H1 (cell line): ENCODE results near the gene HSDL2. TPM values are rescaled to one million over a fixed set of nuclear protein-coding genes. Genes with fewer than 3 reads are reported as not detected.

ENCODE experiments used
- ASH2L ChIP-seq: fragments of 200-600, 300-600 bp; sonication (generic); IDR thresholded peaks from one replicate; pipeline ENCODE4 v1.7.1; 2017; ENCODE audit warnings: low read length
- BACH1 ChIP-seq: IDR thresholded peaks from 2 replicates; pipeline ENCODE4 v1.6.1; 2012; ENCODE audit warnings: low read length, improper control_type of control experiment
- BCL11A ChIP-seq, 2 experiments: IDR thresholded peaks; one replicate each; pipeline ENCODE4 v1.6.1; 2011; ENCODE audit warnings: low read depth in 2 of 2, low read length in 2 of 2, mild to moderate bottlenecking in 2 of 2
- CHD1 ChIP-seq: IDR thresholded peaks from 2 replicates; pipeline ENCODE4 v1.6.1; 2012; ENCODE audit warnings: low read depth, low read length, improper control_type of control experiment
- EP300 ChIP-seq, 2 experiments: IDR thresholded peaks; 1 replicate in 1 of 2; 2 replicates in 1 of 2; pipeline ENCODE4 v1.6.1; 2011 to 2012; ENCODE audit warnings: low read depth in 2 of 2, low read length in 2 of 2, mild to moderate bottlenecking in 2 of 2, borderline replicate concordance in 1 of 2, inconsistent platforms in 1 of 2, moderate library complexity in 1 of 2
- KDM1A ChIP-seq: fragments of 200-600, 300-600 bp; sonication (generic); IDR thresholded peaks from 2 replicates; pipeline ENCODE4 v1.7.1; 2016; ENCODE audit warnings: mild to moderate bottlenecking, low read length, borderline replicate concordance
- KDM4A ChIP-seq: IDR thresholded peaks from one replicate; pipeline ENCODE4 v1.7.1; 2012; ENCODE audit warnings: low read depth, mild to moderate bottlenecking, moderate library complexity, low read length, inconsistent platforms; ENCODE audit not compliant: severe bottlenecking
- MAFK ChIP-seq: IDR thresholded peaks from 2 replicates; pipeline ENCODE4 v1.6.1; 2012; ENCODE audit warnings: low read depth, mild to moderate bottlenecking, improper control_type of control experiment, low read length
- NANOG ChIP-seq: IDR thresholded peaks from 2 replicates; pipeline ENCODE4 v1.6.1; 2011; ENCODE audit warnings: low read length, low read depth, mild to moderate bottlenecking, inconsistent platforms; ENCODE audit not compliant: insufficient read depth, poor library complexity, severe bottlenecking
- PHF8 ChIP-seq: fragments of 200-600 bp; sonication (generic); conservative IDR thresholded peaks from 2 replicates; pipeline ENCODE4 v1.7.1; 2012; ENCODE audit warnings: low read depth, mild to moderate bottlenecking, inconsistent platforms, low read length, moderate library complexity
- RBBP5 ChIP-seq: IDR thresholded peaks from 2 replicates; pipeline ENCODE4 v1.7.1; 2012; ENCODE audit warnings: low read depth, mild to moderate bottlenecking, inconsistent platforms, low read length, moderate library complexity, borderline replicate concordance
- SP4 ChIP-seq: IDR thresholded peaks from 2 replicates; pipeline ENCODE4 v1.6.1; 2012; ENCODE audit warnings: low read length, inconsistent platforms
- TAF1 ChIP-seq: IDR thresholded peaks from 2 replicates; pipeline ENCODE4 v1.6.1; 2011; ENCODE audit warnings: mild to moderate bottlenecking, low read depth, low read length
- TBP ChIP-seq: IDR thresholded peaks from 2 replicates; pipeline ENCODE4 v1.6.1; 2011; ENCODE audit warnings: low read depth, low read length, improper control_type of control experiment
- TCF12 ChIP-seq: IDR thresholded peaks from 2 replicates; pipeline ENCODE4 v1.6.1; 2011; ENCODE audit warnings: low read depth, mild to moderate bottlenecking, low read length
- polyA plus RNA-seq, 7 experiments: library from polyadenylated mRNA; depleted of rRNA in 3 of 7; stranded (reverse) in 5 of 7; unstranded in 2 of 7; fragments of >200 nt in 5 of 7; fragments of 200-250 nt in 2 of 7; gene quantifications; 1 replicate in 5 of 7; 2 replicates in 1 of 7; 4 replicates in 1 of 7; pipeline versions ENCODE4 v1.2.1 to v1.2.3, GENCODE V29; 2011 to 2013; ENCODE audit warnings: missing spikeins in 2 of 7, mixed read lengths in 2 of 7
- total RNA-seq: library from RNA; stranded (reverse); fragmentation: NEBNext Ultra II Directional; extraction: Animal tissue kit (Norgen Biotek cat#: 25700); gene quantifications from 2 replicates; pipeline ENCODE4 v1.2.1, GENCODE V29; 2021
- TF ChIP-seq, protein P1 (sequence below): IDR thresholded peaks from 2 replicates; pipeline ENCODE4 v1.6.1; 2011; ENCODE audit warnings: low read depth, mild to moderate bottlenecking, low read length; ENCODE audit not compliant: insufficient read depth

Gene HSDL2
- total and polyA plus RNA-seq, 2 of the 8 experiments (the other 6 are each of a cell fraction or from before 2014, with no cell fraction given) = 6.6 to 15.4 TPM

DNA sequence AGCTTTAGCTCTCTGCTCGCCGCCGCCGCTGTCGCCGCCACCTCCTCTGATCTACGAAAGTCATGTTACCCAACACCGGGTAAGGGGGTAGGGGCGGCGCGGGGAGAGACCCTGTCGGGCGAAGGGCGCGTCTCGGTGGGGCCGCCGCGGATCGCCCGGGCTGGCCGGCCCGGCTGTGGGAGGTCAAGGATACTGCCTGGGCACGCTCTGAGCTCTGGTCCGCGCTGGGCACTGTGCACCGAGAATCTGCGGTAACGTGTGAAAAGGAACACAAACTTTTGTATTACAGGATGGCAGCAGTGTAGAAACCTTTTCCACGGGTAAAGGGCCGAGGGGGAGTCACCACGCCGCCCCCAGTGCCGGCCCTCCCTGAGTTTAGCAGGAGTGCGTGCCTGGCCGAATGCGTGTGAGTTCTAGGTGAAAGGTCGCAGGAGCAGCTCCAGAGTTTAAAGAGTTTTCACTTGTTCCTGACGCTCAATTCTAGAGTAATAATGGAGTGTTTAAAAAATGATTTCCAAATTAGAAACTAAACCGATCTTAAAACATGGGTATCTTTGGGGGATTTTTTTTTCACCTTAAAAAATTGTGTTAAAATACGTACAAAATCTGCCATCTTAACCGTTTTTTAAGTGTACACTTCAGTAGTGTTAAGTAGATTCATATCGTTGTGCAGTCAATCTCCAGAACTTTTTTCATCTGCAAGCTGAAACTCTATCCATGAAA lies at the start of gene HSDL2 (continued):
- TF ChIP-seq EP300 (IDR thresholded peaks at IDR 0.05; ENCODE audit: borderline replicate concordance in 1 of 2, low read depth in 2 of 2, low read length in 2 of 2) (no peak), MAFK (no peak), RBBP5 (peak; percentile 60; the same call in 1 of the 2 replicates), BCL11A (IDR thresholded peaks at IDR 0.05; ENCODE audit: low read depth in 2 of 2, low read length in 2 of 2) (no peak), KDM1A (no peak), NANOG (no peak), PHF8 (peak; percentile 22; the same call in 1 of the 2 replicates), BACH1 (no peak), ASH2L (peak; percentile 83), SP4 (no peak), TCF12 (no peak), KDM4A (peak; percentile 61), TBP (no peak), TAF1 (no peak), CHD1 (no peak)
- TF ChIP-seq, protein P1, sequence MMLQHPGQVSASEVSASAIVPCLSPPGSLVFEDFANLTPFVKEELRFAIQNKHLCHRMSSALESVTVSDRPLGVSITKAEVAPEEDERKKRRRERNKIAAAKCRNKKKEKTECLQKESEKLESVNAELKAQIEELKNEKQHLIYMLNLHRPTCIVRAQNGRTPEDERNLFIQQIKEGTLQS = no peak
